Kidney glomerular epithelial cell (primary cell): ENCODE measurements around the gene KCNMA1.
"Not testable (repeated sequence)": the region's sequence is repeated elsewhere in the genome, so short reads cannot be mapped to it uniquely, and the experiment has no call there.

Experiments
- DNase-seq: peaks from one replicate; lab custom pipeline; 2025; lab: John Stamatoyannopoulos, UW

The KCNMA1 gene

GRCh38 chr10:77604941-77605351 is 32.7 kb downstream of the KCNMA1 start:
- no peak for DNase-seq

GRCh38 chr10:77604063-77604462 is 33.5 kb downstream of the KCNMA1 start:
- DNase-seq, result no peak

- no peak for DNase-seq
These were observed 34.1 kb downstream of the KCNMA1 start for GRCh38 chr10:77603534-77603927.

GRCh38 chr10:77602913-77603533 is 34.6 kb downstream of the KCNMA1 start:
- DNase-seq, result no peak

- no peak for DNase-seq
These were observed 35.2 kb downstream of the KCNMA1 start for GRCh38 chr10:77602231-77602912.

GRCh38 chr10:77601488-77601887 is 36.1 kb downstream of the KCNMA1 start:
- DNase-seq, result no peak

GRCh38 chr10:77600640-77601039 is 37.0 kb downstream of the KCNMA1 start:
- no peak for DNase-seq

- no peak for DNase-seq
These were observed 38.0 kb downstream of the KCNMA1 start for GRCh38 chr10:77599651-77600050.

- DNase-seq, result no peak
These were observed 39.0 kb downstream of the KCNMA1 start for GRCh38 chr10:77598606-77599005.

GRCh38 chr10:77597560-77597959 is 40.0 kb downstream of the KCNMA1 start:
- DNase-seq, result no peak

GRCh38 chr10:77594471-77594783 is 43.2 kb downstream of the KCNMA1 start:
- DNase-seq, result no peak

GRCh38 chr10:77593771-77594470 is 43.7 kb downstream of the KCNMA1 start:
- DNase-seq, result no peak

GRCh38 chr10:77592946-77593636 is 44.5 kb downstream of the KCNMA1 start:
- peak; percentile 58 for DNase-seq

GRCh38 chr10:77592510-77592909 is 45.1 kb downstream of the KCNMA1 start:
- no peak for DNase-seq

GRCh38 chr10:77591238-77591880 is 46.2 kb downstream of the KCNMA1 start:
- no peak for DNase-seq

- no peak for DNase-seq
These were observed 47.0 kb downstream of the KCNMA1 start for GRCh38 chr10:77590344-77591237.

- DNase-seq, result not testable (repeated sequence)
These were observed 47.9 kb downstream of the KCNMA1 start for GRCh38 chr10:77589703-77590102.

GRCh38 chr10:77588886-77589285 is 48.7 kb downstream of the KCNMA1 start:
- DNase-seq, result no peak

GRCh38 chr10:77587416-77587790 is 50.2 kb downstream of the KCNMA1 start:
- no peak for DNase-seq

- no peak for DNase-seq
These were observed 50.7 kb downstream of the KCNMA1 start for GRCh38 chr10:77586719-77587415.

- DNase-seq, result no peak
These were observed 52.7 kb downstream of the KCNMA1 start for GRCh38 chr10:77584938-77585337.
